ENCODE measurements around the gene ZNF287.

- TF ChIP-seq EZH2 (IDR thresholded peaks at IDR 0.05; ENCODE audit: insufficient read depth, poor library complexity, severe bottlenecking) (no peak), EZH2phosphoT487 (IDR thresholded peaks at IDR 0.05; ENCODE audit: insufficient read depth, low read depth) (no peak)
Observed at GRCh38 chr17:16521070-16521727, 47.8 kb downstream of the ZNF287 start.

All from GM23248 (cell line).